ENCODE data around the gene GAA.

GRCh38 chr17:80108036-80108971 is 6.9 kb downstream of the GAA start:
- TF ChIP-seq CTCF (IDR thresholded peaks at IDR 0.05) (no peak), EZH2 (IDR thresholded peaks at IDR 0.05) (no peak)
